Stimulated activated naive CD4-positive, alpha-beta T cell (primary cell): ENCODE results near the gene FZD7.

Source experiments
- DNase-seq, 6 experiments: peaks; one replicate each; lab custom pipeline; 2025; lab: John Stamatoyannopoulos, UW

FZD7 gene

DNA sequence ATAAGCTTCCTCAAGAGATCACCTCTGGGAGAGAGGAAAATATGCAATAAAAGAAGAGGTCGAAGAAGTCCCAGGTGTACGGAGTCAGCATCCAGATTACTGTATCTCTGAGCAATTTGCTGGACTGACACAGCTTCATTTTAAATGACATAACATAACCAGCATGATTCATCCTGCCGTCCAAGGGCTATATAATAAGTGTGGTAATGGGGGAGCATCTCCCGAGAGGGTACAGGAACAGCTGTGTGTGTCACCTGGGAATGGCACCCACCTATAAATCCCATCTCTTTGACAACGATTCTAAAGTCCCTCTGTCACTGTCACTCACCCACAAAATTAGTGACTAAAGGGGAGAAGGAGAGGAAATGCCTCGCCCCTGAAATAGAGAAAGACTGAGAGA, 19.3 kb upstream of the FZD7 start:
- no peak for DNase-seq

DNA sequence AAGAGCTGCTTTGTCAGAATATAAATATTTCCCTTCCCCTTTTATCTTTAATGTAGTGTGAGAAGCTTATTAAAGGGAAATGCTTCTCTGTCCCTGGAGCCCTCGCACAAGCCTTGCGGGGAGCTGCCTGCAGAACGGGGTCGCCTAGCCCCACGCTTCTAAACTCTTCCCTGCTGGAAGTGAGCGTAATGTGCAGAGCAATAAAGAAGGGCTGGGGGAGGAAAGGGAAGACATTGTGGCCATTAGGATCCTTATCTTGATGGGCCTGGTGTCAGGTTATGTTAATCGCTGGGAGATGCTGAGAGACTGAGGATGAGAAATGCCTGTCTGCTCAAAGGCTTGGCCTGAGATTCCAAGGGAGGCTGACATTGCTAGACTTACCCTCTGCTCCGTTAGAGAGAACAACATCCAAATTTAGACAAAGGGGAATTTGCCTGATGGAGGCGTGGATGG, 18.9 kb upstream of the FZD7 start:
- no peak for DNase-seq

- DNase-seq = no peak
Observed at GRCh38 chr2:202015471-202015870, 18.2 kb upstream of the FZD7 start.

- no peak for DNase-seq
Observed at GRCh38 chr2:202016579-202017227, 17.0 kb upstream of the FZD7 start.

GRCh38 chr2:202017940-202018339, 15.7 kb upstream of the FZD7 start:
- no peak for DNase-seq

DNA sequence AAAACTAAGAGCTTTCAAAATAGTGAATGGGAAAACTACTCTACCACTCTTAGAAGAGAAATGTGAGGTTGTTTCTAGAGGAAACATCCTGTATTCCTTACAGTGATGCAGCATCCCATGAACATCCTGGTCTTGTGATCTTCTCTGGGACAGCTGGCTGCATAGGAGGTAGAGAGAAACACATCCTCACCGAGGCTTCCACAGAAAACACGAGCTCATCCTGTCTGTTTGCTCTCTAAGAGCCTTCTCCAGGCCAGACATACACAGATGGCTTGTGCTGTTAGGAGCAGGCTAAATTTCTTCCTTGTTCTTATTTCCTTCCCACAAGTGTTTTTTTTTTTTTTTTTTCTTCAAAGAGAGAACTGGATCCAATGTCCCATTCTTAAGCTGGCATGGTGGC, 14.7 kb upstream of the FZD7 start:
- DNase-seq = no peak

DNA sequence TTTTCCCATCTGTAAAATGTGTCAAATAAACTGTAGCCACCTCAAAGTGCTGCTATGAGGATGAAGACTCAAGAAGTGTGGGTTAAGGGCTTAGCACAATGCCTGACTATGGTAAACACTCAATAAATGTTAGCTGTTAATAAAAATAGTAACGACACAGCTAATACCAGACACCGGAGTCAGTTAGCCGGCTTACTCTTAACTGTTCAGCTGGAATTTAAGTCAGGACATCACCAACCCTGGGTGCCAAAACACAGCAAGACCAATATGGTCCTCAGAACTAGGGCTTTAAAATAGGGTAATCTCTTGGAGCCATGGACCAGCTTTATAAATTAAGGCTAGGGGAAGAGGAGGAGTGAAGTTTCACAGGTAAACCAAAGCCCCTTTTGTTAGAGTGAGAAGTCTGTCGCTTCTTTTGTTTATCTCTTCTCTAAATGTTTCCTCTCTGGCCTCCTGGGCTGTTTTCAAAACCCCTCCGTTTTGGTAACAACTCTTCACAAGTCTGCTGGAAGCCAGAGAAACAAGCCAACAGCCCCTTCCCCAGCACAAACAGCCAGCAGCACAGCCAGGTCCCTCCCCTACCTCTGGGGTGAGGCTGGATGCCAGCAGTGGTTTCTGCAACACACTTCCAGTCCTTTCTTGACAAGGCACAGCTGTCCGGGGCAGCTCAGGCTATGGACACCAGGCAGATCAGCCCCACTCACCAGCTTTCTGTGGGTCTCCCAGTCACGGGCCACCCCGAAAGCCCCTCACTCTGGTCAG, 13.8 kb upstream of the FZD7 start:
- no peak for DNase-seq

DNA sequence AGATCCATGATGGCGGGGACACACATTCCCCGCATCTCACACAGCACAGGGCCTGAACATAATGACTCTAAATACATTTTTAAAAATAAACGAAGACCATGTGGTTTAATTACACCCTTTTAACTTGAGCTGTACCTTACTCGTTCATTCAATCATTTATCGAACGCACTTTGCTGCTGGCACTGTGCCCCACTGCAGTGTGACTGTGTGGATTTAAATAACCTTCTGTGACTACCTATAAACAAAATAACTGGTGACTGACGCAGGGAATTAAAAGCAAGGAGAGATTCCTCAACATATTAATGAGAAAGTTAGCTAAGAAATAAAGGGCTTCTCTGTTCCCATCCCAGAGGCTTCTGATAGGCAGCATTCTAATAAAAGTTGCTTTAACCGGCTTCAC, 10.9 kb upstream of the FZD7 start:
- DNase-seq = no peak

- no peak for DNase-seq
Observed at GRCh38 chr2:202023198-202023903, 10.3 kb upstream of the FZD7 start.

- no peak for DNase-seq
Observed at GRCh38 chr2:202023904-202024266, 9.8 kb upstream of the FZD7 start.

GRCh38 chr2:202024871-202025270, 8.8 kb upstream of the FZD7 start:
- DNase-seq = no peak

GRCh38 chr2:202025816-202026215, 7.8 kb upstream of the FZD7 start:
- DNase-seq = no peak

DNA sequence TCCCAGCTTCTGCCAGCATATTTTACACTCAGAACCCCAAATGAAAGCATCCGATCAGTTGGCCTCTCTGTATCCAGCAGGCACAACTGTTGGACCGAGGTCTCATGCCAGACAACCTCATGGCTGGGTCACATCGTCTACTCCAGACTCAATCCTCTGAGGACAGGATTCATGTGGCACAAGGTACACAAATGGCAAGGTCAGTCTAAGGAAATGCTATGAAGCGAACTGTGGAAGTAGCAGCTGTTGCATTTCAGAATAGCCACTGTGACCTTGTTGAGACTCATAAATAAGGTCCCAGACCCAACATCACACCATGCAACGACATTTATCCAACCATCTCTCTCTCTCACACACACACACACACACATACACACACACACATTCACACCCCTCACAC, 7.1 kb upstream of the FZD7 start:
- no peak for DNase-seq

DNA sequence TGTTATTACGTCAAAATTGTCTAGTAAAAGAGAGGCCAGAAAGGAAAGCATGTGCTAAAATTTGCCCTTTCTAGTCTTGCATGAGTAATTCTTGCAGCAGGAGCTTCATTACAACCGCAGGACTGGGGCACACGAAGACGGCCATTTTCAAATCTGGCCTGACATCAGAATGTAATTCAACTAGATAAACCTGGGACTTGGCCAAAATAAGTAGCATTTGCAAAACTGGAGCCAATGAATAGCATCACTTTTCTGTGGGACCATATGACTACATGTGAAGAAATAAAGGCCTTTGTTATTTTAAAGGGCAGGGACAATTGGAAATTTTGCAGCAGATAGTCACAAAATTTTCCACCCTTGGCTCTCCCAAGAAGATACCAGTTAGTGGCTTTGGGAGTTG, 3.0 kb upstream of the FZD7 start:
- DNase-seq = no peak

- no peak for DNase-seq
Observed at GRCh38 chr2:202031246-202031951, 2.3 kb upstream of the FZD7 start.

DNA sequence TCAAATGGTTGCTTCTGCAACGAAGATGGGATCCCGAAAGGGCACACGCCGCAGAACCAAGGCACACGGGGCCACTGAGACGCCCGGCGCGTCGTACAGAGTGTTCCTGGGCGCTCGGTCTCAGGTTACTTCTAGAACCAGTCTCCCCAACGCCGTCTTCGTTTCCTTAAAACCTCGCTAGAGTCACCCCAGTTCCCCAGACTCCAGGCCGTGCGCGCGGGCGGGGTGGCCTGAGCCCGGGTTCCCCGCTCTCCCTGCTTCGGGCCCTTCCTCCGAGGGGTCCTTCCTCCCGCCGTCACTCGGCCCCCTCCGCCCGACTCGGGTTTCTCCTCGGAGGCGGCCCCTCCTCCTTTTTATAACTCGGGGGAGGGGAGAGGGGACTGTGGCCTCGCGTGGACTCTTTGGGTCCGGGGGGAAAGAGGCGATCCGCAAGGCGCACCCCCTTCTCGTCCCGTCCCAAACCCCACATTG, 774 bp upstream of the FZD7 start:
- peak in 3 of 6 experiments; percentile 35 to 65 (median 59) for DNase-seq

- DNase-seq = peak in 4 of 6 experiments; percentile 8 to 54 (median 29)
Observed at GRCh38 chr2:202034249-202035088, 814 bp downstream of the FZD7 start.

DNA sequence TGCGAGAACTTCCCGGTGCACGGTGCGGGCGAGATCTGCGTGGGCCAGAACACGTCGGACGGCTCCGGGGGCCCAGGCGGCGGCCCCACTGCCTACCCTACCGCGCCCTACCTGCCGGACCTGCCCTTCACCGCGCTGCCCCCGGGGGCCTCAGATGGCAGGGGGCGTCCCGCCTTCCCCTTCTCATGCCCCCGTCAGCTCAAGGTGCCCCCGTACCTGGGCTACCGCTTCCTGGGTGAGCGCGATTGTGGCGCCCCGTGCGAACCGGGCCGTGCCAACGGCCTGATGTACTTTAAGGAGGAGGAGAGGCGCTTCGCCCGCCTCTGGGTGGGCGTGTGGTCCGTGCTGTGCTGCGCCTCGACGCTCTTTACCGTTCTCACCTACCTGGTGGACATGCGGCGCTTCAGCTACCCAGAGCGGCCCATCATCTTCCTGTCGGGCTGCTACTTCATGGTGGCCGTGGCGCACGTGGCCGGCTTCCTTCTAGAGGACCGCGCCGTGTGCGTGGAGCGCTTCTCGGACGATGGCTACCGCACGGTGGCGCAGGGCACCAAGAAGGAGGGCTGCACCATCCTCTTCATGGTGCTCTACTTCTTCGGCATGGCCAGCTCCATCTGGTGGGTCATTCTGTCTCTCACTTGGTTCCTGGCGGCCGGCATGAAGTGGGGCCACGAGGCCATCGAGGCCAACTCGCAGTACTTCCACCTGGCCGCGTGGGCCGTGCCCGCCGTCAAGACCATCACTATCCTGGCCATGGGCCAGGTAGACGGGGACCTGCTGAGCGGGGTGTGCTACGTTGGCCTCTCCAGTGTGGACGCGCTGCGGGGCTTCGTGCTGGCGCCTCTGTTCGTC, 1.7 kb downstream of the FZD7 start:
- DNase-seq = peak in 2 of 6 experiments; percentile 8 to 42

GRCh38 chr2:202035941-202036372, 2.3 kb downstream of the FZD7 start:
- no peak for DNase-seq

DNA sequence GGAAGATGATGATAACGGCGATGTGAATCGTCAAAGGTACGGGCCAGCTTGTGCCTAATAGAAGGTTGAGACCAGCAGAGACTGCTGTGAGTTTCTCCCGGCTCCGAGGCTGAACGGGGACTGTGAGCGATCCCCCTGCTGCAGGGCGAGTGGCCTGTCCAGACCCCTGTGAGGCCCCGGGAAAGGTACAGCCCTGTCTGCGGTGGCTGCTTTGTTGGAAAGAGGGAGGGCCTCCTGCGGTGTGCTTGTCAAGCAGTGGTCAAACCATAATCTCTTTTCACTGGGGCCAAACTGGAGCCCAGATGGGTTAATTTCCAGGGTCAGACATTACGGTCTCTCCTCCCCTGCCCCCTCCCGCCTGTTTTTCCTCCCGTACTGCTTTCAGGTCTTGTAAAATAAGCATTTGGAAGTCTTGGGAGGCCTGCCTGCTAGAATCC, 3.0 kb downstream of the FZD7 start:
- DNase-seq = no peak
